GM19372 (cell line): Measurements from ENCODE around the gene PXDC1.
"Not testable (repeated sequence)": the region's sequence is repeated elsewhere in the genome, so short reads cannot be mapped to it uniquely, and the experiment has no call there.

Source experiments
- ATAC-seq: cut with Tn5 transposase; IDR thresholded peaks from one replicate; pipeline ENCODE4 v1.9.1; 2021; ENCODE audit warnings: mild to moderate bottlenecking, low read depth, moderate library complexity; ENCODE audit not compliant: unreplicated experiment

The PXDC1 gene

GRCh38 chr6:3784423-3784822, 32.9 kb upstream of the PXDC1 start:
- ATAC-seq: no peak

- ATAC-seq: no peak
These were observed 31.6 kb upstream of the PXDC1 start for GRCh38 chr6:3782876-3783832.

- ATAC-seq: no peak
These were observed 30.0 kb upstream of the PXDC1 start for GRCh38 chr6:3781504-3781903.

- no peak for ATAC-seq
These were observed 28.0 kb upstream of the PXDC1 start for GRCh38 chr6:3779574-3779849.

GRCh38 chr6:3778701-3779573, 27.4 kb upstream of the PXDC1 start:
- ATAC-seq: no peak

GRCh38 chr6:3777730-3778461, 26.4 kb upstream of the PXDC1 start:
- no peak for ATAC-seq

GRCh38 chr6:3776881-3777507, 25.5 kb upstream of the PXDC1 start:
- no peak for ATAC-seq

- no peak for ATAC-seq
These were observed 24.3 kb upstream of the PXDC1 start for GRCh38 chr6:3775847-3776246.

GRCh38 chr6:3775386-3775785, 23.9 kb upstream of the PXDC1 start:
- no peak for ATAC-seq

GRCh38 chr6:3773678-3774298, 22.3 kb upstream of the PXDC1 start:
- ATAC-seq: no peak

- not testable (repeated sequence) for ATAC-seq
These were observed 20.9 kb upstream of the PXDC1 start for GRCh38 chr6:3772127-3772999.

GRCh38 chr6:3771407-3772011, 20.0 kb upstream of the PXDC1 start:
- no peak for ATAC-seq

- no peak for ATAC-seq
These were observed 18.7 kb upstream of the PXDC1 start for GRCh38 chr6:3770023-3770720.

GRCh38 chr6:3769610-3770009, 18.1 kb upstream of the PXDC1 start:
- ATAC-seq: no peak

GRCh38 chr6:3768502-3768901, 17.0 kb upstream of the PXDC1 start:
- no peak for ATAC-seq

- not testable (repeated sequence) for ATAC-seq
These were observed 16.0 kb upstream of the PXDC1 start for GRCh38 chr6:3767483-3767882.

GRCh38 chr6:3766214-3766613, 14.7 kb upstream of the PXDC1 start:
- no peak for ATAC-seq

- no peak for ATAC-seq
These were observed 13.9 kb upstream of the PXDC1 start for GRCh38 chr6:3765415-3765814.
